GM19372 (cell line): ENCODE data around the gene LGR5.

Experiments
- ATAC-seq: cut with Tn5 transposase; IDR thresholded peaks from one replicate; pipeline ENCODE4 v1.9.1; 2021; ENCODE audit warnings: mild to moderate bottlenecking, low read depth, moderate library complexity; ENCODE audit not compliant: unreplicated experiment

Gene LGR5, protein sequence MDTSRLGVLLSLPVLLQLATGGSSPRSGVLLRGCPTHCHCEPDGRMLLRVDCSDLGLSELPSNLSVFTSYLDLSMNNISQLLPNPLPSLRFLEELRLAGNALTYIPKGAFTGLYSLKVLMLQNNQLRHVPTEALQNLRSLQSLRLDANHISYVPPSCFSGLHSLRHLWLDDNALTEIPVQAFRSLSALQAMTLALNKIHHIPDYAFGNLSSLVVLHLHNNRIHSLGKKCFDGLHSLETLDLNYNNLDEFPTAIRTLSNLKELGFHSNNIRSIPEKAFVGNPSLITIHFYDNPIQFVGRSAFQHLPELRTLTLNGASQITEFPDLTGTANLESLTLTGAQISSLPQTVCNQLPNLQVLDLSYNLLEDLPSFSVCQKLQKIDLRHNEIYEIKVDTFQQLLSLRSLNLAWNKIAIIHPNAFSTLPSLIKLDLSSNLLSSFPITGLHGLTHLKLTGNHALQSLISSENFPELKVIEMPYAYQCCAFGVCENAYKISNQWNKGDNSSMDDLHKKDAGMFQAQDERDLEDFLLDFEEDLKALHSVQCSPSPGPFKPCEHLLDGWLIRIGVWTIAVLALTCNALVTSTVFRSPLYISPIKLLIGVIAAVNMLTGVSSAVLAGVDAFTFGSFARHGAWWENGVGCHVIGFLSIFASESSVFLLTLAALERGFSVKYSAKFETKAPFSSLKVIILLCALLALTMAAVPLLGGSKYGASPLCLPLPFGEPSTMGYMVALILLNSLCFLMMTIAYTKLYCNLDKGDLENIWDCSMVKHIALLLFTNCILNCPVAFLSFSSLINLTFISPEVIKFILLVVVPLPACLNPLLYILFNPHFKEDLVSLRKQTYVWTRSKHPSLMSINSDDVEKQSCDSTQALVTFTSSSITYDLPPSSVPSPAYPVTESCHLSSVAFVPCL

GRCh38 chr12:71439613-71440344 lies at the start of gene LGR5:
TSS of gene LGR5 (plus strand) at chr12:71439798. CDS start at chr12:71440081, 283 bp downstream.
- peak; percentile 37 for ATAC-seq

- peak; percentile 86 for ATAC-seq
These were observed 47.0 kb upstream of the LGR5 start for GRCh38 chr12:71392521-71393145.

- ATAC-seq = no peak
These were observed 46.0 kb upstream of the LGR5 start for GRCh38 chr12:71393625-71394024.

- ATAC-seq = no peak
These were observed 42.1 kb upstream of the LGR5 start for GRCh38 chr12:71397433-71397954.

DNA sequence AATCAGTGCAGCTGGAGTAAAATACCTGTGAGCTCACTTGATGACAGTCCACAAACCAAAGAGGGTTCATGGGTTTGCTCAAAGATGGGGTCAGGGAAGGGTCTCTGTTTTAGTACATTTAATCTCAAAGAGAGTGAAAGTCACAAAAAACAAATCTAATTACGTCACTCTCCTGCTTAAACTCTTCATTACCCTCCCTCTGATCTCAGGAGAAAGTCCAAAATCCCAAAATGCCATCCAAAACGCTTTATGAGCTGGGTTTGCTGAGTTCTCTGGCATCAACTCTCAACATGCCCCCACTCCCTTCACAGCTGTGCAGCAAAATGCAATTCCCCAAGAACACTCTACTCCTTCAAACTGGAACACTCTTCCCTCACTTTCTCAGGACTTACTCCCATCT lies 40.4 kb upstream of the LGR5 start:
- ATAC-seq = no peak

DNA sequence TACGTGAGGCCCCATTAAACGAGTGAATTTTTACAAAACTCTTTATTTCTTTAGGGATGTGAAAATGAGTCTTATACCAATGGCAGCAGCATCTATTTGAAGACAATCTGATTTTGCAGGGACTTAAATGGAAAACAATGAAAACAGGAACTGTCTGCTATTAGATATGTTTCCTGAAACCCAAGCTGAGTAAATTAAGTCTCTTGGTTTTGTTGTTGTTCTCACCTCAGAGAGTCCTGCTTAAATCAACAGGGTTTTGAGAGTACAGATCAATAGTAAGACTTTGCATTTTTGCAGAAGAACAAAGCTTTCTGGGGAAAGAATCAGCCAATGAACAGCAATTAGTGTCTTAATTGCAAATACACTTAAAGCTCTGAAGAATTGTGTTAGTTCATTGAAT lies 39.1 kb upstream of the LGR5 start:
- ATAC-seq = no peak

DNA sequence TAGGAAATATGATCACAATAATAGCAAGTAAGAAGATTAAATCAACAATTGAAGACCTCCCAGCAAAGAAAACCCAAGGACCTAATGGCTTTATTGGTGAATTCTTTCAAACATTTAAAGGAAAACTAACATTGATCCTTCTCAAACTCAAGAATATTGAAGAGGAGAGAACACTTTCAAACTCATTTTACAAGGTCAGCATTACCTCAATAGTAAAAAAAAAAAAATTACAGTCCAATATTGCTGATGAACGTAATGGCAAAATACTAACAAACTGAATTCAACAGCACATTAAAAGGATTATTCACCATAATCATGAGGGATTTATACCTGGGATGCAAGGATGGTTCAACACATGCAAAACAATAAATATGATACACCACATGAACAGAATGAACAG lies 33.7 kb upstream of the LGR5 start:
- no peak for ATAC-seq

- ATAC-seq = no peak
These were observed 31.9 kb upstream of the LGR5 start for GRCh38 chr12:71407732-71408131.

DNA sequence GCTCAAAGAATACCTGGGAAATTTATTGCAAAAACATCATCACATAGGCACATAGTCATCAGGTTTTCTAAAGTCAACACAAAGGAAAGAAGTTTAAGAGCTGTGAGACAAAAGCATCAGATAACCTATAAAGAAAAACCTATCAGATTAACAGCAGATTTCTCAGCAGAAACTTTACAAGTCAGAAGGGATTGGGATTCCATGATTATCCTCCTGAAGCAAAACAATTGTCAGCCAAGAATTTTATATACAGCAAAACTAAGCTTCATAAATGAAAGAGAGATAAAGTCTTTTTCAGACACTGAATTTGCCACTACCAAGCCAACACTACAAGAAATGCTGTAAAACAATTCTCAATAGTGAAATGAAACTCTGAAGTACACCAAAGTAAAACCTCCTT lies 28.8 kb upstream of the LGR5 start:
- no peak for ATAC-seq

DNA sequence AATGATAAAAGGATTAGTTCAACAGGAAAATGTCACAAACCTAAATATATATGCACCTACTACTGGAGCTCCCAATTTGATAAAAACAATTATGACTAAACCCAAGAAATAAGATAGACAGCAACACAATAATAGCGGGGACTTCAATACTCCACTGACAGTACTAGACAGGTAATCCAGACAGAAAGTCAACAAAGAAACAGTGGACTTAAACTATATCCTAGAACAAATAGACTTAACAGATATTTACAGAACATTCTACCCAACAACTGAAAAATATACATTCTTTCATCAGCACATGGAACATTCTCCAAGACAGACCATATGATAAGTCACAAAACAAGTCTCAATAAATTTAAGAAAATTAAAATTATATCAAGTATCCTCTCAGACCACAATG lies 28.0 kb upstream of the LGR5 start:
- no peak for ATAC-seq

DNA sequence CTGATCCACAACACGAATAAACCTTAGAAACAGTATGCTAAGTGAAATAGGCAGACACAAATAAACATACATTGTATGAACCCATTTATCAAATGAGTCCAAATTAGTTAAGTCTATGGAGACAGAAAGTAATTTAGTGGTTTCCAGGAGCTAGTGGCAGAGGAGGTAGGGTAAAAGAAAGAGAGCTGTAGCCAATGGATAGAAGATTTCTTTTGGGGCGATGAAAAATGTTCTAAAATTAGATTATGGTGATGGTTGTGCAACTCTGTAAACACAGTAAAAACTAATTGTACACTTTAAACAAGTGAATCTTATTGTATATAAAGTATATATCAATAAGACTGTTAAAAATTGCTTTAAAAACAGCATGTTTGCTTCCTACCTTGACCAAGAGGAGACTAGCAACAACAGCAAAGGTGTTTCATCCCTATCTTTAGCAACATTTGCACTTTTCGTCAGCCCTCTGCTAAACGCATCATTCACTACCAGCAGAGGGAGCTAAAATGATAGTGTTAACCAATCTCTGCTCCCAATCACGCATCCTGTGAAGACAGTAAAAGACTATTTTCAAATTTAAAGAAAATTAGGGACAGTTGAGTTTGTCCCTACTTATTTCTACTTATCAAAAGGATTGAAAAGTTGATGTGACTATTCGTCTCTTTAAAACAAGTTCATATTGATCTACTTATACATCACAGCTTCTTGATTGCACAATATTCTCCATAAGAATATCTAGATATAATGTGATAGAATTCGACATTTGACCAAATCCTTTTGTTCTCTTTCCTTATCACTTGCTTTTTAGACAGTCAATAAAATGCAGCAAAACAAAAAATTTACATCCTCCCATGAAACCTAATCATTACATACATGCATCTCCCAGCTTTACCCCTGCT lies 24.0 kb upstream of the LGR5 start:
- ATAC-seq = peak; percentile 77

- ATAC-seq = no peak
These were observed 22.4 kb upstream of the LGR5 start for GRCh38 chr12:71417181-71417580.

GRCh38 chr12:71420775-71421406 lies 18.7 kb upstream of the LGR5 start:
- no peak for ATAC-seq

- ATAC-seq = no peak
These were observed 13.9 kb upstream of the LGR5 start for GRCh38 chr12:71425568-71426299.

DNA sequence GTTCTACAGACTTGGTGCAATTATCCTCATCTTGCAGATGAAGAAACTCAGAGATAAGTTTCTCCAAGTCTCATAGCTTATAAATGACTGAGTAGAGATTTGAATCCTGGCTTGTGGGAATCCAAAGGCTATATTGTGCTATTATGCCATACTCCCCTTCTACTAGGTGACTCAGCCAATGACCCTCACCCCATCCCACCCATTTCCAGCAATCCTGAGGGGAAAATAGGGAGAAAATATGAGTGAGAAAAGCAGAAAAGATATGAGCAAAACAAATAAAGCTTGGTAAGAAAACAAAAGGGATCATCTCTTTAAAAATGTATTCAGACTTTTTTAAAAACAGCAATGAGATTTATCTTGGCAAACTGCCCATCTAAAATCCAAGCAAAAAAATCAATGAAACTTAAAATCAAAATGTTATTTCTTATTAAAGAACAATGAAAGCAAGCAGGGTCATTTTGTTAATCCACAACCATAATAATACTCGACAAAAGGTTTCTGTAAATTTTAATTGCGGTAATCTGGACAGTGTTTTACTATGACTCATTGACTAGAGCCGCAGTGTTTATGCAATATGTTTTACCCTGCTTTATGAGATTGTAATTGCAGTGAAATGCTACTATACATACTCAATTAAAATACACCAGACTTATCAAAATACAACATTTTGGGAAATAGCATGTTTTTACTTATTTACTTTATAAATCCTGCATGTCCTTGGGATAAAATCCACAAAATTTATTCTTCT lies 13.1 kb upstream of the LGR5 start:
- no peak for ATAC-seq

DNA sequence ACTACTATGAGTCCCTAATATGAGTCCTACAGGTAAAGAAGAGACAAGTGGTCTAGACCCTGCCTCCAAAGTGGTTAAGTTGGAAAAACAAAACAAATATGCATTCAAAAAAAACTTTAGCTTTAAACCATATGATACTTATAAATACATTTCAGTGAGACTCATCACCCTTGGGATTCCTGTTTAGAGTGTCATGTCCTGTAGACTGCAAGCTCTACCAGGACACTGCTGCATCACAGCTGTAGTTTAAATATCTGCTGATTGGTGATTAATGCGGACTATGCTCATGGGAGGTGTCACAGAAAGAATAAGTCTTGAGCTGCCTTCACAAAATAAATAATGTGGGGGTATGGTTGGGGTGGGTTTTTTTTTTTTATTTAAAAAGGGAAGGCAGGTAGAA lies 8.8 kb upstream of the LGR5 start:
- no peak for ATAC-seq

DNA sequence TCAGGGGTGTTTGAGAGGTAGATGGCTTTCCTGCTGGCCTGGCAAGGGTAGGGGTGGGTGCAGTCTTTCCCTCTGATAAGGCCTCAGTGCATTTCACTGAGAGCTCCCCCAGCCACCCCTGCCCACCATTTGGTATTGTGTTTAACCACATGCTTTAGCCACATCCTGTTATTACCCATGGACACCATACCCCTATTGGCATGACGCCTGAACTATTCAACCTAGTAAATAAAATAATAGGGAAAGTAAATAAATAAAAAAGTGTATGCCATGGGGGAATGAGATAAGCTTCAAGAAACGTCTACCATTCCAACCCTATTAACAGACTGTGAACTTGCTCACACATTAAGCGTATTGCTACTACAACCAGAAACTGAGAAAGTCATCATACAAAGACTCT lies 7.6 kb upstream of the LGR5 start:
- no peak for ATAC-seq
